NT2/D1 (cell line): ENCODE data around the gene CCDC126.

Experiments
- DNase-seq: peaks from one replicate; pipeline ENCODE4 v3.0.0-alpha.2; 2011; ENCODE audit warnings: low read depth, low spot score
- H3K27me3 ChIP-seq: 2 replicates; pipeline ENCODE4 v1.6.0; 2011; ENCODE audit warnings: mild to moderate bottlenecking; ENCODE audit not compliant: insufficient read length, insufficient read depth
- H3K36me3 ChIP-seq: 2 replicates; pipeline ENCODE4 v1.6.1; 2011; ENCODE audit warnings: mild to moderate bottlenecking, low read length, mixed read lengths; ENCODE audit not compliant: insufficient read depth, insufficient read length
- H3K4me1 ChIP-seq: 2 replicates; pipeline ENCODE4 v1.5.1; 2011; ENCODE audit not compliant: insufficient read depth, insufficient read length
- H3K4me3 ChIP-seq: 2 replicates; pipeline ENCODE4 v1.5.1; 2011; ENCODE audit warnings: low read depth; ENCODE audit not compliant: insufficient read length
- H3K9ac ChIP-seq: 2 replicates; pipeline ENCODE4 v1.6.0; 2011; ENCODE audit warnings: low read depth; ENCODE audit not compliant: insufficient read length
- H3K9me3 ChIP-seq: 2 replicates; pipeline ENCODE4 v1.5.1; 2011; ENCODE audit warnings: mild to moderate bottlenecking, low read length; ENCODE audit not compliant: insufficient read depth
- SUZ12 ChIP-seq: IDR thresholded peaks from 2 replicates; pipeline ENCODE4 v1.6.1; 2011; ENCODE audit not compliant: insufficient read length, insufficient read depth; ENCODE audit errors: extremely low read depth
- YY1 ChIP-seq: IDR thresholded peaks from 2 replicates; pipeline ENCODE4 v1.6.1; 2011; ENCODE audit not compliant: insufficient read length, insufficient read depth
- ZNF274 ChIP-seq: IDR thresholded peaks from 2 replicates; pipeline ENCODE4 v1.6.1; 2011; ENCODE audit warnings: mild to moderate bottlenecking, low read depth, low read length

Gene CCDC126

GRCh38 chr7:23590529-23590928, 6.7 kb upstream of the CCDC126 start:
- H3K4me3 ChIP-seq, result no peak overlapping the region
- TF ChIP-seq SUZ12, result no peak
- no peaks in the 10 kb centered on the region for H3K4me1 ChIP-seq

GRCh38 chr7:23593706-23594105, 3.5 kb upstream of the CCDC126 start:
- no peaks in the 10 kb centered on the region for H3K36me3 ChIP-seq
- DNase-seq, result no peak
- no peaks in the 10 kb centered on the region for H3K4me1 ChIP-seq
- no peak overlapping the region for H3K4me3 ChIP-seq
- TF ChIP-seq ZNF274, result no peak
- no peak for TF ChIP-seq YY1
- no peak for TF ChIP-seq SUZ12
- no peak overlapping the region for H3K9ac ChIP-seq
- H3K9me3 ChIP-seq, result 0 out of 2 replicates have a peak, but pooled peaks cover 5% of the 10 kb centered on the region
- H3K27me3 ChIP-seq, result peaks cover 13% of the 10 kb centered on the region

More at GRCh38 chr7:23590529-23590928, 6.7 kb upstream of the CCDC126 start:
- Histone ChIP-seq H3K36me3 (no peaks in the 10 kb centered on the region), H3K9me3 (no peaks in the 10 kb centered on the region), H3K9ac (no peak overlapping the region), H3K27me3 (no peaks in the 10 kb centered on the region)
- no peak for DNase-seq

GRCh38 chr7:23594879-23595604, 2.1 kb upstream of the CCDC126 start:
- Histone ChIP-seq H3K36me3 (no peaks in the 10 kb centered on the region), H3K9me3 (0 out of 2 replicates have a peak, but pooled peaks cover 5% of the 10 kb centered on the region), H3K9ac (no peak overlapping the region), H3K4me3 (no peak overlapping the region), H3K4me1 (no peaks in the 10 kb centered on the region), H3K27me3 (peaks cover 13% of the 10 kb centered on the region)
- no peak for DNase-seq
- no peak for TF ChIP-seq YY1
- no peak for TF ChIP-seq SUZ12
- TF ChIP-seq ZNF274, result no peak

GRCh38 chr7:23598296-23598695, 1.1 kb downstream of the CCDC126 start:
- Histone ChIP-seq H3K9me3 (0 out of 2 replicates have a peak, but pooled peaks cover 5% of the 10 kb centered on the region), H3K4me1 (no peaks in the 10 kb centered on the region), H3K9ac (peak overlapping the region; percentile 38), H3K36me3 (no peaks in the 10 kb centered on the region), H3K4me3 (peak overlapping the region; percentile 83), H3K27me3 (peaks cover 13% of the 10 kb centered on the region)
- TF ChIP-seq YY1, result no peak
- TF ChIP-seq SUZ12, result no peak
- TF ChIP-seq ZNF274, result no peak
- no peak for DNase-seq

- 0 out of 2 replicates have a peak, but pooled peaks cover 5% of the 10 kb centered on the region for H3K9me3 ChIP-seq
- no peak overlapping the region for H3K4me3 ChIP-seq
- no peak overlapping the region for H3K9ac ChIP-seq
- H3K4me1 ChIP-seq, result no peaks in the 10 kb centered on the region
- TF ChIP-seq YY1 (no peak), ZNF274 (no peak), SUZ12 (no peak)
- H3K36me3 ChIP-seq, result no peaks in the 10 kb centered on the region
- H3K27me3 ChIP-seq, result peaks cover 13% of the 10 kb centered on the region
- no peak for DNase-seq
Observed at GRCh38 chr7:23600236-23600635, 3.1 kb downstream of the CCDC126 start.

- no peak overlapping the region for H3K4me3 ChIP-seq
- H3K4me1 ChIP-seq, result no peaks in the 10 kb centered on the region
- no peak for TF ChIP-seq ZNF274
- no peak for DNase-seq
- H3K9me3 ChIP-seq, result no peaks in the 10 kb centered on the region
- no peaks in the 10 kb centered on the region for H3K36me3 ChIP-seq
- no peaks in the 10 kb centered on the region for H3K27me3 ChIP-seq
- H3K9ac ChIP-seq, result no peak overlapping the region
Observed at GRCh38 chr7:23603632-23604295, 6.6 kb downstream of the CCDC126 start.

GRCh38 chr7:23604296-23604640, 7.1 kb downstream of the CCDC126 start:
- H3K27me3 ChIP-seq, result no peaks in the 10 kb centered on the region
- no peak overlapping the region for H3K9ac ChIP-seq
- no peak overlapping the region for H3K4me3 ChIP-seq
- H3K36me3 ChIP-seq, result no peaks in the 10 kb centered on the region
- no peaks in the 10 kb centered on the region for H3K4me1 ChIP-seq
- TF ChIP-seq ZNF274 (no peak), SUZ12 (no peak), YY1 (no peak)
- no peaks in the 10 kb centered on the region for H3K9me3 ChIP-seq
- no peak for DNase-seq
